Activated T-helper 2 cell treated with anti-CD3 and anti-CD28 coated beads, Interferon-gamma antibody, Interleukin-2, Interleukin-4, amounts not matched to agents 10 μg/mL and 5 μg/mL and 100 μg/mL, durations not matched to agents 14 hours and 24 hours and 36 hours (primary cell): ENCODE results near the gene CACNA1E. TPM values are rescaled to one million over a fixed set of nuclear protein-coding genes. Genes with fewer than 3 reads are reported as not detected.
"Not testable (repeated sequence)": the region's sequence is repeated elsewhere in the genome, so short reads cannot be mapped to it uniquely, and the experiment has no call there.

Experiments
- DNase-seq: peaks from one replicate; pipeline ENCODE4 v3.0.0; 2021; ENCODE audit warnings: low spot score
- H3K27ac Mint-ChIP-seq: one replicate; pipeline ENCODE4 v1.8.0; 2021; ENCODE audit warnings: mixed read lengths
- H3K27me3 Mint-ChIP-seq: one replicate; pipeline ENCODE4 v1.8.0; 2021; ENCODE audit warnings: low read depth, mixed read lengths
- H3K36me3 Mint-ChIP-seq: one replicate; pipeline ENCODE4 v1.8.0; 2021; ENCODE audit warnings: low read depth, mixed read lengths
- H3K4me1 Mint-ChIP-seq: one replicate; pipeline ENCODE4 v1.8.0; 2021; ENCODE audit warnings: low read depth, mixed read lengths
- H3K4me3 Mint-ChIP-seq: one replicate; pipeline ENCODE4 v1.8.0; 2021; ENCODE audit warnings: low read depth, mild to moderate bottlenecking, moderate library complexity, mixed read lengths
- H3K9me3 Mint-ChIP-seq: one replicate; pipeline ENCODE4 v1.8.0; 2021; ENCODE audit warnings: mixed read lengths
- intact Hi-C: fragments of 100-400 bp; cut with micrococcal nuclease; formaldehyde crosslinking; loops from one replicate; pipeline ENCODE4 v1.15.1; 2023
- total RNA-seq: library from RNA; stranded (reverse); gene quantifications from 2 replicates; pipeline ENCODE4 v1.2.3, GENCODE V29; 2022

Gene CACNA1E
- total RNA-seq, 1 donor from 2014 or later = not detected

GRCh38 chr1:181806746-181807145 is 323.4 kb downstream of the CACNA1E start:
- no peak for DNase-seq
- Mint-ChIP-seq H3K9me3 (no peaks in the 10 kb centered on the region), H3K4me3 (no peak overlapping the region), H3K4me1 (no peaks in the 10 kb centered on the region), H3K27me3 (peaks cover 10% of the 10 kb centered on the region), H3K27ac (no peak overlapping the region), H3K36me3 (no peaks in the 10 kb centered on the region)
- intact Hi-C loops = no loop called here

- intact Hi-C loops = no loop called here
- H3K27me3 Mint-ChIP-seq = peaks cover 12% of the 10 kb centered on the region
Observed at GRCh38 chr1:181807251-181807650, 323.9 kb downstream of the CACNA1E start.

GRCh38 chr1:181809991-181810545 is 326.8 kb downstream of the CACNA1E start:
- intact Hi-C loops = no loop called here
- H3K4me1 Mint-ChIP-seq = no peaks in the 10 kb centered on the region
- no peaks in the 10 kb centered on the region for H3K36me3 Mint-ChIP-seq
- H3K27me3 Mint-ChIP-seq = peaks cover 7% of the 10 kb centered on the region
- H3K27ac Mint-ChIP-seq = no peak overlapping the region
- no peak overlapping the region for H3K4me3 Mint-ChIP-seq
- no peaks in the 10 kb centered on the region for H3K9me3 Mint-ChIP-seq
- DNase-seq = no peak

More at GRCh38 chr1:181807251-181807650, 323.9 kb downstream of the CACNA1E start:
- DNase-seq = no peak
- no peaks in the 10 kb centered on the region for H3K4me1 Mint-ChIP-seq
- no peak overlapping the region for H3K27ac Mint-ChIP-seq
- no peaks in the 10 kb centered on the region for H3K36me3 Mint-ChIP-seq
- no peaks in the 10 kb centered on the region for H3K9me3 Mint-ChIP-seq
- no peak overlapping the region for H3K4me3 Mint-ChIP-seq

- H3K4me1 Mint-ChIP-seq = no peaks in the 10 kb centered on the region
- no peaks in the 10 kb centered on the region for H3K9me3 Mint-ChIP-seq
- no peak overlapping the region for H3K27ac Mint-ChIP-seq
- no peak for DNase-seq
- intact Hi-C loops = no loop called here
- H3K27me3 Mint-ChIP-seq = peaks cover 6% of the 10 kb centered on the region
- no peak overlapping the region for H3K4me3 Mint-ChIP-seq
- no peaks in the 10 kb centered on the region for H3K36me3 Mint-ChIP-seq
Observed at GRCh38 chr1:181812208-181812607, 328.9 kb downstream of the CACNA1E start.

GRCh38 chr1:181813266-181813665 is 329.9 kb downstream of the CACNA1E start:
- Mint-ChIP-seq H3K4me3 (no peak overlapping the region), H3K27ac (no peak overlapping the region), H3K4me1 (no peaks in the 10 kb centered on the region), H3K36me3 (no peaks in the 10 kb centered on the region), H3K27me3 (peaks cover 6% of the 10 kb centered on the region), H3K9me3 (no peaks in the 10 kb centered on the region)
- intact Hi-C loops = no loop called here
- DNase-seq = no peak

- no peak overlapping the region for H3K27ac Mint-ChIP-seq
- DNase-seq = no peak
- intact Hi-C loops = no loop called here
- no peaks in the 10 kb centered on the region for H3K36me3 Mint-ChIP-seq
- H3K27me3 Mint-ChIP-seq = peaks cover 3% of the 10 kb centered on the region
- H3K4me1 Mint-ChIP-seq = no peaks in the 10 kb centered on the region
- H3K9me3 Mint-ChIP-seq = no peaks in the 10 kb centered on the region
- H3K4me3 Mint-ChIP-seq = no peak overlapping the region
Observed at GRCh38 chr1:181816608-181817007, 333.3 kb downstream of the CACNA1E start.

GRCh38 chr1:181817091-181817490 is 333.8 kb downstream of the CACNA1E start:
- no peaks in the 10 kb centered on the region for H3K9me3 Mint-ChIP-seq
- DNase-seq = no peak
- H3K4me3 Mint-ChIP-seq = no peak overlapping the region
- peaks cover under 1% of the 10 kb centered on the region for H3K27me3 Mint-ChIP-seq
- intact Hi-C loops = no loop called here
- H3K27ac Mint-ChIP-seq = no peak overlapping the region
- H3K36me3 Mint-ChIP-seq = no peaks in the 10 kb centered on the region
- no peaks in the 10 kb centered on the region for H3K4me1 Mint-ChIP-seq

- intact Hi-C loops = no loop called here
- Mint-ChIP-seq H3K36me3 (no peaks in the 10 kb centered on the region), H3K4me1 (no peaks in the 10 kb centered on the region), H3K4me3 (no peak overlapping the region), H3K9me3 (no peaks in the 10 kb centered on the region), H3K27ac (no peak overlapping the region), H3K27me3 (peaks cover 5% of the 10 kb centered on the region)
- no peak for DNase-seq
Observed at GRCh38 chr1:181818459-181818858, 335.1 kb downstream of the CACNA1E start.

GRCh38 chr1:181818943-181819342 is 335.6 kb downstream of the CACNA1E start:
- DNase-seq = no peak
- no peaks in the 10 kb centered on the region for H3K9me3 Mint-ChIP-seq
- no peaks in the 10 kb centered on the region for H3K4me1 Mint-ChIP-seq
- intact Hi-C loops = no loop called here
- H3K27me3 Mint-ChIP-seq = peaks cover 5% of the 10 kb centered on the region
- H3K36me3 Mint-ChIP-seq = no peaks in the 10 kb centered on the region
- no peak overlapping the region for H3K4me3 Mint-ChIP-seq
- H3K27ac Mint-ChIP-seq = no peak overlapping the region

GRCh38 chr1:181821701-181822100 is 338.4 kb downstream of the CACNA1E start:
- DNase-seq = no peak
- Mint-ChIP-seq H3K27ac (no peak overlapping the region), H3K36me3 (no peaks in the 10 kb centered on the region), H3K27me3 (peaks cover 7% of the 10 kb centered on the region), H3K4me1 (no peaks in the 10 kb centered on the region), H3K4me3 (no peak overlapping the region), H3K9me3 (peaks cover 2% of the 10 kb centered on the region)
- intact Hi-C loops = no loop called here

GRCh38 chr1:181832173-181832880 is 349.0 kb downstream of the CACNA1E start:
- intact Hi-C loops, H3K4me3 Mint-ChIP-seq, H3K27ac Mint-ChIP-seq, H3K27me3 Mint-ChIP-seq, H3K36me3 Mint-ChIP-seq, H3K4me1 Mint-ChIP-seq, DNase-seq: not testable (repeated sequence)
- H3K9me3 Mint-ChIP-seq = peaks cover 15% of the 10 kb centered on the region

GRCh38 chr1:181846001-181846645 is 362.8 kb downstream of the CACNA1E start:
- intact Hi-C loops = no loop called here
- Mint-ChIP-seq H3K27ac (no peak overlapping the region), H3K4me1 (no peaks in the 10 kb centered on the region), H3K27me3 (no peaks in the 10 kb centered on the region), H3K9me3 (no peaks in the 10 kb centered on the region), H3K4me3 (no peak overlapping the region), H3K36me3 (no peaks in the 10 kb centered on the region)
- no peak for DNase-seq

- intact Hi-C loops = no loop called here
- Mint-ChIP-seq H3K4me1 (no peaks in the 10 kb centered on the region), H3K4me3 (no peak overlapping the region)
Observed at GRCh38 chr1:181846681-181847080, 363.4 kb downstream of the CACNA1E start.

More at GRCh38 chr1:181846681-181847080, 363.4 kb downstream of the CACNA1E start:
- DNase-seq = no peak
- Mint-ChIP-seq H3K27me3 (no peaks in the 10 kb centered on the region), H3K36me3 (no peaks in the 10 kb centered on the region), H3K9me3 (no peaks in the 10 kb centered on the region), H3K27ac (no peak overlapping the region)
